HEK293 (cell line): Measurements from ENCODE around the gene UQCRQ.

ENCODE experiments used
- SALL2 ChIP-seq: fragments of 450-650 bp; formaldehyde crosslinking; IDR thresholded peaks from 2 replicates; pipeline ENCODE4 v1.5.0; 2017; ENCODE audit warnings: missing biosample characterization, mild to moderate bottlenecking, missing genetic modification characterization, borderline replicate concordance
- ZNF776 ChIP-seq: fragments of 450-650 bp; formaldehyde crosslinking; IDR thresholded peaks from 2 replicates; pipeline ENCODE4 v1.5.0; 2017; ENCODE audit warnings: missing biosample characterization, missing genetic modification characterization, borderline replicate concordance
- ZSCAN16 ChIP-seq: fragments of 450-650 bp; formaldehyde crosslinking; IDR thresholded peaks from 2 replicates; pipeline ENCODE4 v1.5.1; 2016; ENCODE audit warnings: missing biosample characterization, missing genetic modification characterization
- TF ChIP-seq, protein P1 (sequence below): fragments of 450-650 bp; formaldehyde crosslinking; IDR thresholded peaks from 2 replicates; pipeline ENCODE4 v1.5.1; 2016; ENCODE audit warnings: missing biosample characterization, missing genetic modification characterization
- TF ChIP-seq, protein P2 (sequence below): fragments of 450-650 bp; formaldehyde crosslinking; IDR thresholded peaks from 2 replicates; pipeline ENCODE4 v1.5.1; 2017; ENCODE audit warnings: missing biosample characterization, missing genetic modification characterization

- TF ChIP-seq SALL2 (tag by site-specific recombination) (no peak), ZSCAN16 (tag by site-specific recombination) (no peak), ZNF776 (tag by site-specific recombination) (no peak)
- TF ChIP-seq, protein P1, sequence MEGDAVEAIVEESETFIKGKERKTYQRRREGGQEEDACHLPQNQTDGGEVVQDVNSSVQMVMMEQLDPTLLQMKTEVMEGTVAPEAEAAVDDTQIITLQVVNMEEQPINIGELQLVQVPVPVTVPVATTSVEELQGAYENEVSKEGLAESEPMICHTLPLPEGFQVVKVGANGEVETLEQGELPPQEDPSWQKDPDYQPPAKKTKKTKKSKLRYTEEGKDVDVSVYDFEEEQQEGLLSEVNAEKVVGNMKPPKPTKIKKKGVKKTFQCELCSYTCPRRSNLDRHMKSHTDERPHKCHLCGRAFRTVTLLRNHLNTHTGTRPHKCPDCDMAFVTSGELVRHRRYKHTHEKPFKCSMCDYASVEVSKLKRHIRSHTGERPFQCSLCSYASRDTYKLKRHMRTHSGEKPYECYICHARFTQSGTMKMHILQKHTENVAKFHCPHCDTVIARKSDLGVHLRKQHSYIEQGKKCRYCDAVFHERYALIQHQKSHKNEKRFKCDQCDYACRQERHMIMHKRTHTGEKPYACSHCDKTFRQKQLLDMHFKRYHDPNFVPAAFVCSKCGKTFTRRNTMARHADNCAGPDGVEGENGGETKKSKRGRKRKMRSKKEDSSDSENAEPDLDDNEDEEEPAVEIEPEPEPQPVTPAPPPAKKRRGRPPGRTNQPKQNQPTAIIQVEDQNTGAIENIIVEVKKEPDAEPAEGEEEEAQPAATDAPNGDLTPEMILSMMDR (tag by site-specific recombination): no peak
- TF ChIP-seq, protein P2, sequence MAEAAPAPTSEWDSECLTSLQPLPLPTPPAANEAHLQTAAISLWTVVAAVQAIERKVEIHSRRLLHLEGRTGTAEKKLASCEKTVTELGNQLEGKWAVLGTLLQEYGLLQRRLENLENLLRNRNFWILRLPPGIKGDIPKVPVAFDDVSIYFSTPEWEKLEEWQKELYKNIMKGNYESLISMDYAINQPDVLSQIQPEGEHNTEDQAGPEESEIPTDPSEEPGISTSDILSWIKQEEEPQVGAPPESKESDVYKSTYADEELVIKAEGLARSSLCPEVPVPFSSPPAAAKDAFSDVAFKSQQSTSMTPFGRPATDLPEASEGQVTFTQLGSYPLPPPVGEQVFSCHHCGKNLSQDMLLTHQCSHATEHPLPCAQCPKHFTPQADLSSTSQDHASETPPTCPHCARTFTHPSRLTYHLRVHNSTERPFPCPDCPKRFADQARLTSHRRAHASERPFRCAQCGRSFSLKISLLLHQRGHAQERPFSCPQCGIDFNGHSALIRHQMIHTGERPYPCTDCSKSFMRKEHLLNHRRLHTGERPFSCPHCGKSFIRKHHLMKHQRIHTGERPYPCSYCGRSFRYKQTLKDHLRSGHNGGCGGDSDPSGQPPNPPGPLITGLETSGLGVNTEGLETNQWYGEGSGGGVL (tag by site-specific recombination): no peak
These were observed 5.7 kb upstream of the UQCRQ start for GRCh38 chr5:132860742-132861141.
